HCT116 (cell line): Measurements from ENCODE around the gene SMARCAD1. TPM values are rescaled to one million over a fixed set of nuclear protein-coding genes. Genes with fewer than 3 reads are reported as not detected.

ENCODE experiments used
- ATAC-seq: fragments of 200-7000 bp; cut with Tn5 transposase; 2 replicates; pipeline ENCODE4 v1.9.1; 2020; ENCODE audit warnings: mild to moderate bottlenecking, moderate library complexity
- BruUV-seq: library from RNA; stranded (reverse); fragments of 400-500 nt; replicated peaks from 2 replicates; lab custom pipeline; 2021; lab: Mats Ljungman, UMichigan
- CTCF ChIA-PET: fragments of 300-600 bp; sonication (Branson Sonifier 250); formaldehyde crosslinking; loops from one replicate; lab custom pipeline; 2021; ENCODE audit warnings: antibody characterized with exemption; lab: Charles Lee
- POLR2A ChIA-PET: fragments of 300-600, 350-600 bp; sonication (Branson Sonifier 250); formaldehyde crosslinking; loops from one replicate; lab custom pipeline; 2021; ENCODE audit warnings: antibody characterized with exemption; lab: Charles Lee
- RAD21 ChIA-PET, 2 experiments: fragments of 300-600 bp; sonication (Branson Sonifier 250); formaldehyde crosslinking; loops; one replicate each; lab custom pipeline; 2023; ENCODE audit warnings: low total read pairs in 2 of 2; ENCODE audit not compliant: uncharacterized antibody in 2 of 2, unreplicated experiment in 2 of 2, low non-redundant PET in 1 of 2; lab: Charles Lee
- DNase-seq: peaks from one replicate; pipeline ENCODE4 v3.0.0-alpha.2; 2010; ENCODE audit warnings: low read depth, low spot score
- H2AFZ ChIP-seq: fragments of 200-600 bp; shearing (Covaris generic), sonication (generic); 2 replicates; pipeline ENCODE4 v1.6.1; 2017; ENCODE audit warnings: low read depth, mixed run types, mixed read lengths, antibody characterized with exemption, low read length; ENCODE audit not compliant: poor library complexity, severe bottlenecking
- H3K27ac ChIP-seq: 2 replicates; pipeline ENCODE4 v1.5.1; 2012; ENCODE audit warnings: low read depth, low read length
- H3K27me3 ChIP-seq: fragments of 200-600 bp; sonication (generic); 2 replicates; pipeline ENCODE4 v1.6.1; 2016; ENCODE audit warnings: mixed run types, low read length, mixed read lengths; ENCODE audit not compliant: insufficient read depth
- H3K36me3 ChIP-seq, 2 experiments: fragments of 200-500 bp in 1 of 2; fragments of 200-600 bp in 1 of 2; sonication (Bioruptor generic) in 1 of 2; sonication (generic) in 1 of 2; 2 replicates each; pipeline versions ENCODE4 v1.5.1 to v1.6.1; 2014 to 2016; ENCODE audit warnings: low read length in 2 of 2, inconsistent platforms in 1 of 2, mixed read lengths in 1 of 2, mixed run types in 1 of 2; ENCODE audit not compliant: insufficient read depth in 2 of 2, control insufficient read depth in 1 of 2
- H3K4me1 ChIP-seq, 2 experiments: fragments of 200-600 bp in 1 of 2; sonication (generic) in 1 of 2; 2 replicates each; pipeline versions ENCODE4 v1.5.1 to v1.6.1; 2012 to 2017; ENCODE audit warnings: low read length in 2 of 2, inconsistent platforms in 1 of 2, mild to moderate bottlenecking in 1 of 2, mixed read lengths in 1 of 2, mixed run types in 1 of 2, moderate library complexity in 1 of 2; ENCODE audit not compliant: insufficient read depth in 2 of 2, control insufficient read depth in 1 of 2
- H3K4me2 ChIP-seq: fragments of 200-600 bp; sonication (generic); 2 replicates; pipeline ENCODE4 v1.6.1; 2017; ENCODE audit warnings: mixed run types, low read length, mixed read lengths
- H3K4me3 ChIP-seq, 2 experiments: fragments of 200-600 bp in 1 of 2; sonication (generic) in 1 of 2; replicated peaks in 1 of 2; 2 replicates each; pipeline ENCODE4 v1.5.1; 2011 to 2016; ENCODE audit warnings: low read length in 2 of 2, control low read depth in 1 of 2, low read depth in 1 of 2, mild to moderate bottlenecking in 1 of 2, mixed read lengths in 1 of 2, mixed run types in 1 of 2
- H3K79me2 ChIP-seq: fragments of 200-600 bp; sonication (generic); 2 replicates; pipeline ENCODE4 v1.6.1; 2017; ENCODE audit warnings: mild to moderate bottlenecking, mixed run types, low read length, moderate library complexity, mixed read lengths; ENCODE audit not compliant: insufficient read depth
- H3K9ac ChIP-seq: fragments of 200-600 bp; sonication (generic); 2 replicates; pipeline ENCODE4 v1.6.1; 2016; ENCODE audit warnings: low read length, mixed read lengths
- H3K9me2 ChIP-seq: fragments of 200-600 bp; sonication (generic), shearing (Covaris generic); 2 replicates; pipeline ENCODE4 v1.6.1; 2017; ENCODE audit warnings: mixed run types, mild to moderate bottlenecking, moderate library complexity; ENCODE audit not compliant: insufficient read depth
- H3K9me3 ChIP-seq, 2 experiments: fragments of 200-500 bp in 1 of 2; fragments of 200-600 bp in 1 of 2; sonication (Bioruptor generic) in 1 of 2; sonication (generic) in 1 of 2; 2 replicates each; pipeline ENCODE4 v1.6.1; 2014 to 2017; ENCODE audit warnings: low read length in 2 of 2, mixed read lengths in 2 of 2, inconsistent platforms in 1 of 2, low read depth in 1 of 2, mild to moderate bottlenecking in 1 of 2, mixed run types in 1 of 2, moderate library complexity in 1 of 2; ENCODE audit not compliant: control insufficient read depth in 1 of 2, insufficient read depth in 1 of 2
- H4K20me1 ChIP-seq: fragments of 200-600 bp; sonication (generic), shearing (Covaris generic); 2 replicates; pipeline ENCODE4 v1.6.1; 2017; ENCODE audit warnings: mixed run types, mild to moderate bottlenecking, moderate library complexity; ENCODE audit not compliant: insufficient read depth
- ATF3 ChIP-seq: IDR thresholded peaks from 2 replicates; pipeline ENCODE4 v1.6.1; 2012
- CBX3 ChIP-seq: IDR thresholded peaks from 2 replicates; pipeline ENCODE4 v1.6.1; 2012; ENCODE audit warnings: low read depth
- CEBPB ChIP-seq: IDR thresholded peaks from 2 replicates; pipeline ENCODE4 v1.6.1; 2012; ENCODE audit warnings: low read depth
- CTCF ChIP-seq, 3 experiments: fragments of 200-600 bp in 1 of 3; sonication (generic) in 1 of 3; IDR thresholded peaks in 2 of 3; conservative IDR thresholded peaks in 1 of 3; 2 replicates each; pipeline ENCODE4 v1.5.1; 2012 to 2017; ENCODE audit warnings: low read depth in 2 of 3, low read length in 2 of 3, antibody characterized with exemption in 1 of 3, borderline replicate concordance in 1 of 3, control low read depth in 1 of 3, mild to moderate bottlenecking in 1 of 3, mixed read lengths in 1 of 3, mixed run types in 1 of 3, moderate library complexity in 1 of 3; ENCODE audit not compliant: insufficient read depth in 1 of 3
- EGR1 ChIP-seq: IDR thresholded peaks from 2 replicates; pipeline ENCODE4 v1.6.1; 2012; ENCODE audit warnings: low read depth
- ELF1 ChIP-seq: IDR thresholded peaks from 2 replicates; pipeline ENCODE4 v1.6.1; 2012; ENCODE audit warnings: low read depth, borderline replicate concordance
- EZH2 ChIP-seq: fragments of 200-600 bp; sonication (generic); IDR thresholded peaks from 2 replicates; pipeline ENCODE4 v1.6.1; 2017; ENCODE audit warnings: antibody characterized with exemption, mixed run types
- EZH2phosphoT487 ChIP-seq: fragments of 200-600 bp; IDR thresholded peaks from 2 replicates; pipeline ENCODE4 v1.6.1; 2018; ENCODE audit warnings: antibody characterized with exemption, borderline replicate concordance
- FOSL1 ChIP-seq: IDR thresholded peaks from 2 replicates; pipeline ENCODE4 v1.6.1; 2012; ENCODE audit warnings: low read depth
- JUND ChIP-seq: IDR thresholded peaks from 2 replicates; pipeline ENCODE4 v1.6.1; 2012
- MAX ChIP-seq: IDR thresholded peaks from 2 replicates; pipeline ENCODE4 v1.6.1; 2012
- RAD21 ChIP-seq: IDR thresholded peaks from 2 replicates; pipeline ENCODE4 v1.6.1; 2012; ENCODE audit warnings: low read depth, mild to moderate bottlenecking
- REST ChIP-seq: IDR thresholded peaks from 2 replicates; pipeline ENCODE4 v1.6.1; 2012; ENCODE audit warnings: low read depth
- SIN3A ChIP-seq: IDR thresholded peaks from 2 replicates; pipeline ENCODE4 v1.6.1; 2012; ENCODE audit warnings: low read depth
- SP1 ChIP-seq: IDR thresholded peaks from 2 replicates; pipeline ENCODE4 v1.6.1; 2012; ENCODE audit warnings: low read depth
- SRF ChIP-seq: IDR thresholded peaks from 2 replicates; pipeline ENCODE4 v1.6.1; 2012; ENCODE audit warnings: low read depth
- TCF7L2 ChIP-seq: IDR thresholded peaks from 2 replicates; pipeline ENCODE4 v1.7.0; 2011; ENCODE audit warnings: borderline replicate concordance, inconsistent platforms; ENCODE audit not compliant: insufficient read depth, insufficient read length; ENCODE audit errors: extremely low read depth
- ZBTB33 ChIP-seq: IDR thresholded peaks from 2 replicates; pipeline ENCODE4 v1.6.1; 2011; ENCODE audit warnings: mild to moderate bottlenecking, low read length, moderate library complexity; ENCODE audit not compliant: insufficient replicate concordance; ENCODE audit errors: extremely low read depth
- ZFX ChIP-seq: fragments of 450-650 bp; IDR thresholded peaks from 2 replicates; pipeline ENCODE4 v1.6.1; 2017
- ZNF274 ChIP-seq: fragments of 200-500 bp; sonication (Bioruptor generic); IDR thresholded peaks from 2 replicates; pipeline ENCODE4 v1.6.1; 2014; ENCODE audit warnings: mild to moderate bottlenecking, low read depth, low read length, inconsistent platforms
- intact Hi-C: fragments of 100-400 bp; cut with micrococcal nuclease; formaldehyde crosslinking; loops from 2 replicates; pipeline ENCODE4 v1.10.0; 2022
- total RNA-seq: library from RNA; stranded (reverse); gene quantifications from one replicate; pipeline ENCODE4 v1.2.1, GENCODE V29; 2021; ENCODE audit not compliant: unreplicated experiment

The SMARCAD1 gene
- total RNA-seq, 1 experiment from 2014 or later: 33.6 TPM

GRCh38 chr4:94244087-94244828 lies 36.6 kb downstream of the SMARCAD1 start:
- no TSS peak for BruUV-seq
- Histone ChIP-seq H3K27ac (no peak overlapping the region), H3K4me2 (no peak overlapping the region), H4K20me1 (no peaks in the 10 kb centered on the region), H3K9ac (no peak overlapping the region), H3K4me1 (no peaks in the 10 kb centered on the region), H3K4me3 (no peak overlapping the region), H3K9me2 (no peaks in the 10 kb centered on the region), H3K79me2 (no peaks in the 10 kb centered on the region; the same call in 1 of the 2 replicates), H2AFZ (no peak overlapping the region), H3K36me3 (peaks cover 20 to 31% of the 10 kb centered on the region in 2 experiments; a peak in 2 of 4 replicates), H3K27me3 (no peaks in the 10 kb centered on the region), H3K9me3 (no peaks in the 10 kb centered on the region)
- POLR2A ChIA-PET: no interaction called here
- intact Hi-C loops: no loop called here
- CTCF ChIA-PET: no interaction called here
- TF ChIP-seq EGR1 (no peak), TCF7L2 (no peak), ZBTB33 (no peak), JUND (no peak), CTCF (IDR thresholded peaks at IDR 0.05 in 2 of 3, conservative IDR thresholded peaks at IDR 0.05 in 1 of 3; ENCODE audit: borderline replicate concordance in 1 of 3, insufficient read depth in 1 of 3, low read depth in 2 of 3, low read length in 2 of 3) (no peak), RAD21 (no peak), EZH2phosphoT487 (no peak), SP1 (no peak), SIN3A (no peak), ELF1 (no peak), CBX3 (no peak), EZH2 (no peak), ATF3 (no peak), REST (no peak), FOSL1 (no peak), MAX (no peak), ZNF274 (no peak), CEBPB (no peak), ZFX (no peak), SRF (no peak)
- DNase-seq (no peak), ATAC-seq (no peak)
- RAD21 ChIA-PET: no interaction called here
